Central memory CD8-positive, alpha-beta T cell (primary cell): Measurements from ENCODE around the gene PTPN2.
A peak's percentile ranks its signal among the peaks of the same experiment; 100 is the strongest.
"Not testable (repeated sequence)": the region's sequence is repeated elsewhere in the genome, so short reads cannot be mapped to it uniquely, and the experiment has no call there.

Experiments used
- ATAC-seq: fragments of 150-1000 bp; cut with Tn5 transposase; replicated peaks from 2 replicates; pipeline ENCODE4 v1.10.0; 2022; ENCODE audit warnings: mild to moderate bottlenecking, moderate FRiP score, moderate number of reproducible peaks; ENCODE audit not compliant: poor library complexity, severe bottlenecking; ENCODE audit errors: extremely low read depth
- DNase-seq, 2 donors: peaks; one replicate each; pipeline ENCODE4 v3.0.0; 2021; ENCODE audit warnings: low spot score in 2 of 2
- H3K27ac Mint-ChIP-seq: one replicate; pipeline ENCODE4 v1.8.0; 2022; ENCODE audit warnings: low read depth, mild to moderate bottlenecking, moderate library complexity, mixed read lengths
- H3K27me3 Mint-ChIP-seq: one replicate; pipeline ENCODE4 v1.8.0; 2022; ENCODE audit warnings: mixed read lengths
- H3K36me3 Mint-ChIP-seq: one replicate; pipeline ENCODE4 v1.8.0; 2022; ENCODE audit warnings: mild to moderate bottlenecking, moderate library complexity, mixed read lengths; ENCODE audit not compliant: insufficient read depth
- H3K4me1 Mint-ChIP-seq: one replicate; pipeline ENCODE4 v1.8.0; 2022; ENCODE audit warnings: mixed read lengths
- H3K4me3 Mint-ChIP-seq: one replicate; pipeline ENCODE4 v1.8.0; 2022; ENCODE audit warnings: mild to moderate bottlenecking, moderate library complexity, mixed read lengths
- H3K9me3 Mint-ChIP-seq: one replicate; pipeline ENCODE4 v1.8.0; 2022; ENCODE audit warnings: mixed read lengths

PTPN2 gene

DNA sequence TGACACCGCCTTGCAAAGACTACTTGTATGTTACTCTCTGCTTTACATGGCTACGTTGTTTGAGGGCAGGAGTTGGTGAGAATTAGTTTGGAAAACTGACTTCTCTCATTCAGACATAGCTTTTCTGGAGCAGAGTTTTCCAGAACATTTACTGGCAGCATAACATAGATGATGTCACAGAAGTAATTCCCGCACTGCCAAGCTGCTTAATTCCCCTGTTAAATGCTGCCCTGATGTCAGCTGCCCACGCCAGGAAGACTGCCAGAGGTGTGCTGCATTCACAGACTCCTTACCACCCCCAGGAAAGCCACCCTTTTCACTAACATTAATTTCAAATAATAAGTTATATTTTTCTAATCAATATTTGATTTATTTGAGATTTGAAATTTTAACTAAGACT, 24.7 kb upstream of the PTPN2 start:
- Mint-ChIP-seq H3K9me3 (no peaks in the 10 kb centered on the region), H3K4me3 (no peak overlapping the region), H3K36me3 (peaks cover 2% of the 10 kb centered on the region), H3K27me3 (no peaks in the 10 kb centered on the region), H3K4me1 (peaks cover 8% of the 10 kb centered on the region), H3K27ac (peak overlapping the region; percentile 69)
- no peak for ATAC-seq
- DNase-seq, result no peak

DNA sequence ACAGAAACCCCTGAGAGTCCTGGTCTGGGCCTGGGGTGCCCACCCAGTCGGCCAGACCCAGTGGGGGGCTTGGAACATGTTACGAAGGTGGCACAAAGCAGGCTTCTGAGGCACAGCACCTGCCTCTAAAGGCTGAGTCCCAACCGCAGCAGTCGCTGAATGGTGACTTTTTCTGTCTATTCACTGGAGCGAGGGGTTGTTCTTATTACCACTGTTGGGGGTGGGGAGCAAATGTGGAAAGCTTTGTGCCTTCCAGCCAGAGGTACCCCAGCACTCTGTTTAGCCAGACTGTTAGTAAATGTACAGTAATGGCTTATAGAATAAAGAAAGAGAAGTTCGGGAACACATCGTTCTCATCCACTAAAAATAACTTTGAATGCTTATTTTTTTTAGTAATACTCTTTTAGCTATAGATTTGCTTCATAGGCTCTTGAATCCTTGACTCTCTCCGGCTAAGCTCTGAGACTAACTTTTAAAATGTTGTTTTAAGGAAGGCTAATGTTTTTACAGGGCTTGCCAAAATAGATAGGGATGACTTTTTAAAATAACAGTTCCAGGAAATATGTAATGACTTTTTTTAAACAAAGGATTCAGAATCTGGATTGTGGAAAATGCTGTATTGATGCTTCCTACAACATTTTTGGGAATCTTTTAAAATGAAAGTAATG, 23.4 kb upstream of the PTPN2 start:
- Mint-ChIP-seq H3K4me1 (peaks cover 13% of the 10 kb centered on the region), H3K9me3 (no peaks in the 10 kb centered on the region), H3K36me3 (no peaks in the 10 kb centered on the region), H3K27ac (no peak overlapping the region), H3K27me3 (no peaks in the 10 kb centered on the region), H3K4me3 (no peak overlapping the region)
- DNase-seq (no peak), ATAC-seq (no peak)

GRCh38 chr18:12906773-12907172, 22.7 kb upstream of the PTPN2 start:
- no peak for DNase-seq
- Mint-ChIP-seq H3K9me3 (no peaks in the 10 kb centered on the region), H3K4me3 (no peak overlapping the region), H3K27me3 (no peaks in the 10 kb centered on the region), H3K4me1 (peaks cover 14% of the 10 kb centered on the region), H3K27ac (no peak overlapping the region), H3K36me3 (no peaks in the 10 kb centered on the region)
- no peak for ATAC-seq

DNA sequence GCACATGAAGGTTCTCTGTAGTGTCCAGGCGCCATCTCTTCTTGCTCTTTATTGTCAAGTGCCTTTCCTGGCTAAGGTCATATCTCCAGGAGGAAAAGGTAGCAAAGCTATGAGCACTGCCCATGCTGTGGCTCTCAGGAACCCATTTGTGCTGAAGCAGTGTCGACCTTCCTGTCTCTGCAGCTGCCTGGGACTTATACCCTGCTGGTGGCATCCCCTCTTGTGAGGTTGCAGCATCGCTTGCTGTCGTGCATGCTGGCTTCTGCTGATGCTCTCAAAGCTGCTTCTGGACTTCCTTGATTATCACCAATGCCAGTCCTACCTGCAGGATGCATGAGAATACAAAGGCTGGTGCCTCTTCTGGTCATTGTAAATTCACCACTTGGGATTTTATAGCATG, 22.1 kb upstream of the PTPN2 start:
- H3K36me3 Mint-ChIP-seq, result no peaks in the 10 kb centered on the region

DNA sequence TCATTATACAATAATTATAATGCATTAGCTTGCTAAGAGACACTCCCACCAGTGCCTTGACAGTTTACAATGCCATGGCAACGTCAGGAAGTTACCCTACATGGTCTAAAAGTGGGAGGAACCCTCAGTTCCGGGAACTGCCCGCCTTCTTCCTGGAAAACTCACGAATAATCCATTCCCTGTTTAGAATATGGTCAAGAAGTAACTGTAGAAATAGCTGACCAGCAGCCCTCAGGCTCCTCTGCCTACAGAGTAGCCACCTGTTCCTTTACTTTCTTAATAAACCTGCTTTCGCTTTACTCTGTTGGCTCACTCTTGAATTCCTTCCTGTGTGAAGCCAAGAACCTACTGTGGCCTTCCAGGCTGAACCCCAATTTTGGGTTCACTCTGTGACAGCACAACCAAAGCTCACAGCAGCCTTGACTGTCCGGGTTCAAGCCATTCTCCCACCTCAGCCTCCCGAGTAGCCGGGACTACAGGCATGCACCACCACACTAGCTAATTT, 20.0 kb upstream of the PTPN2 start:
- H3K36me3 Mint-ChIP-seq, result no peaks in the 10 kb centered on the region
- peak overlapping the region; percentile 52 for H3K4me3 Mint-ChIP-seq
- peaks cover 14% of the 10 kb centered on the region for H3K4me1 Mint-ChIP-seq
- H3K9me3 Mint-ChIP-seq, result no peaks in the 10 kb centered on the region
- peak overlapping the region; percentile 72 for H3K27ac Mint-ChIP-seq
- peak in 1 of 2 donors; percentile 19 for DNase-seq
- no peaks in the 10 kb centered on the region for H3K27me3 Mint-ChIP-seq
- ATAC-seq, result peak; percentile 86

More for the DNA sequence above, 22.1 kb upstream of the PTPN2 start:
- Mint-ChIP-seq H3K4me3 (no peak overlapping the region), H3K27ac (no peak overlapping the region), H3K4me1 (peaks cover 14% of the 10 kb centered on the region), H3K27me3 (no peaks in the 10 kb centered on the region), H3K9me3 (no peaks in the 10 kb centered on the region)
- ATAC-seq (no peak), DNase-seq (no peak)

DNA sequence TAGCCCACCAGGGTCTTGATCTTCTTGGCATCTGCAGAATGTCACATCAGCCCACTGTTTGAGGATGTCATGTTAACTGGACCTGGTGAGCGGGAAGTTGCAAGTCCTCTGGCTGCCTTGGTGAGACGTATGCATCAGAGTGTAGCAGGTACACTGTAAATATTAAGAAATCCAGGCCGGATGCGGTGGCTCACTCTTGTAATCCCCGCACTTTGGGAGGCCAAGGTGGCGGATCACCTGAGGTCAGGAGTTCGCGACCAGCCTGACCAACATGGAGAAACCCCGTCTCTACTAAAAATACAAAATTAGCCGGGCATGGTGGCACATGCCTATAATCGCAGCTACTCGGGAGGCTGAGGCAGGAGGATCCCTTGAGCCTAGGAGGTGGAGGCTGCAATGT, 17.2 kb upstream of the PTPN2 start:
- H3K27me3 Mint-ChIP-seq, H3K9me3 Mint-ChIP-seq, H3K36me3 Mint-ChIP-seq, DNase-seq, H3K4me3 Mint-ChIP-seq, H3K27ac Mint-ChIP-seq, ATAC-seq: not testable (repeated sequence)
- H3K4me1 Mint-ChIP-seq, result peaks cover 14% of the 10 kb centered on the region

DNA sequence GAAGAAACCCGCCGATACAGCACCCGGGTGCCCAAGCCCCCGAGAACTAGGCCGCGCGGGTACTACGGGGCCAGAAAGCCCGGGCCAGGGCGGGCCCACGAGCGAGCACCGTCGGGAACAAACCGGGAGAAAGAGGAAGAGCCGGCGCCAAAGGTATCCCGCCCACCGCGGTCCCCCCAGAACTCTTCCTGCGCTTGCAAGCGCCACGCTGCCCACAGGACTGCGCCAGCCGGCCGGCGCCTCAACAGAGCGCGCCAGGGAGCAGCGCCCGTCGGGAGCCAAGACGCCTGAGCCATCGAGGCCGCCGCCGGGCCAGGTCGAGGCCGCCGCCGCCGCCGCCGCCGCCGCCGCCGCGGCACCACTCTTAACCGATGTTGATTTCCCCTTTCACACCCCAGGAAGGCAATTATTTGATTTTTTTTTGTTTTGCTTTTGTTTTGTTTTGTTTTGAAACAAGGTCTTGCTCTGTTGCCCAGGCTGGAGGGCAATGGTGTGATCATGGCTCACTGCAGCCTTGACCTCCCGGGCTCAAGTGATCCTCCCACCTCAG, 12.8 kb upstream of the PTPN2 start:
- peak; percentile 78 for ATAC-seq
- Mint-ChIP-seq H3K4me3 (peak overlapping the region; percentile 57), H3K4me1 (peaks cover 13% of the 10 kb centered on the region), H3K27ac (peak overlapping the region; percentile 86)
- not testable (repeated sequence) for H3K36me3 Mint-ChIP-seq, DNase-seq, H3K9me3 Mint-ChIP-seq, H3K27me3 Mint-ChIP-seq

DNA sequence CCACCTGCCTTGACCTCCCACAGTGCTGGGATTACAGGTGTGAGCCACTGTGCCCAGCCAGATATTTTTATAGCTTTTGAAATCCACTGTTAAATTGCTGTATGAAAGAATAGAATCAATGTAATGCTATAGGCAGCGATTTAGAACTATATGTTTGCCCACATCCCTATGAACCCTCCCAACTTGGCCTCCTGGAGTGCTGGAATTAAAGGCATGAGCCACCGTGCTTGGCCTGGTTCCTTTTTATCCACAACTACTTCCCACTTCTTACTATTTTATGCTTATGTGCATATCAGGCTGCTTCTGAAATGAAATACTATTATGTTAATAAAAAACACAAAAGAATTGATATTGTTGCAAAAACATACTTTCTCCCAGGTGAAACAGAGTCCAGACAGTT, 11.6 kb upstream of the PTPN2 start:
- DNase-seq (no peak), ATAC-seq (no peak)
- H3K36me3 Mint-ChIP-seq, result no peaks in the 10 kb centered on the region
- peaks cover 13% of the 10 kb centered on the region for H3K4me1 Mint-ChIP-seq
- no peaks in the 10 kb centered on the region for H3K27me3 Mint-ChIP-seq
- no peaks in the 10 kb centered on the region for H3K9me3 Mint-ChIP-seq
- H3K27ac Mint-ChIP-seq, result peak overlapping the region; percentile 35
- H3K4me3 Mint-ChIP-seq, result no peak overlapping the region

GRCh38 chr18:12895014-12895413, 11.0 kb upstream of the PTPN2 start:
- H3K27me3 Mint-ChIP-seq, result no peaks in the 10 kb centered on the region
- peaks cover 13% of the 10 kb centered on the region for H3K4me1 Mint-ChIP-seq
- no peak for DNase-seq
- ATAC-seq, result no peak
- H3K27ac Mint-ChIP-seq, result no peak overlapping the region
- no peaks in the 10 kb centered on the region for H3K9me3 Mint-ChIP-seq
- H3K36me3 Mint-ChIP-seq, result no peaks in the 10 kb centered on the region
- no peak overlapping the region for H3K4me3 Mint-ChIP-seq

- Mint-ChIP-seq H3K4me1 (peaks cover 15% of the 10 kb centered on the region), H3K36me3 (no peaks in the 10 kb centered on the region), H3K27ac (no peak overlapping the region), H3K9me3 (no peaks in the 10 kb centered on the region), H3K27me3 (no peaks in the 10 kb centered on the region), H3K4me3 (no peak overlapping the region)
- no peak for ATAC-seq
- no peak for DNase-seq
Measured at GRCh38 chr18:12891561-12891960, 7.5 kb upstream of the PTPN2 start.

GRCh38 chr18:12890964-12891363, 6.9 kb upstream of the PTPN2 start:
- no peaks in the 10 kb centered on the region for H3K27me3 Mint-ChIP-seq
- H3K4me1 Mint-ChIP-seq, result peaks cover 19% of the 10 kb centered on the region
- no peaks in the 10 kb centered on the region for H3K9me3 Mint-ChIP-seq
- H3K27ac Mint-ChIP-seq, result no peak overlapping the region
- DNase-seq (no peak), ATAC-seq (no peak)
- no peaks in the 10 kb centered on the region for H3K36me3 Mint-ChIP-seq
- no peak overlapping the region for H3K4me3 Mint-ChIP-seq

- Mint-ChIP-seq H3K4me3 (no peak overlapping the region), H3K27ac (no peak overlapping the region), H3K27me3 (no peaks in the 10 kb centered on the region), H3K4me1 (peaks cover 22% of the 10 kb centered on the region), H3K9me3 (no peaks in the 10 kb centered on the region), H3K36me3 (peaks cover 18% of the 10 kb centered on the region)
- no peak for DNase-seq
- ATAC-seq, result no peak
Measured at GRCh38 chr18:12886498-12887126, 2.6 kb upstream of the PTPN2 start.

DNA sequence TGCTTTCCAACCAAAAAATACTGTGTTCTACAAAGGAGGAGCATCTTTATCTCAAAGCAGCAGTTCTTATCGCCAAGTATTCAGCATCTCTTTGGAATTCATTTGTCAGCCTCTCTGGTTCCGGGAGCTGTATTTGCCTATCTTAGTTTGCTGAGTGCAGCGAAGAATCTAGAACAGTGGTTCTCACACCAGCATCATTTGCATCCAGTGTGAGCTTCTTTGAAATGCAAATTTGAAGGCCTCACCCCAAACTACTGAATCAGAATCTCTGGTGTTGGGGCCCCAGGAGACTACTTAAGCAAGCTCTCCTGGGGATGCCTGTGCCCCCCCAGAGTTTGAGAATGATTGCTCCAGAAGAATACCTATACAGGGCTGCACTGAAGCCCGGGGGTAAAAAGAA, 1.5 kb upstream of the PTPN2 start:
- ATAC-seq, result no peak
- H3K27me3 Mint-ChIP-seq, result no peaks in the 10 kb centered on the region
- peaks cover 33% of the 10 kb centered on the region for H3K4me1 Mint-ChIP-seq
- no peaks in the 10 kb centered on the region for H3K9me3 Mint-ChIP-seq
- no peak for DNase-seq
- H3K27ac Mint-ChIP-seq, result peak overlapping the region; percentile 91
- no peak overlapping the region for H3K4me3 Mint-ChIP-seq
- H3K36me3 Mint-ChIP-seq, result peaks cover 19% of the 10 kb centered on the region
